Endothelial cell of umbilical vein (primary cell): ENCODE measurements around the gene FBXW11. TPM values are rescaled to one million over a fixed set of nuclear protein-coding genes. Genes with fewer than 3 reads are reported as not detected.

Experiments
- BruUV-seq: library from RNA; stranded (reverse); fragments of 400-500 nt; replicated peaks from 2 replicates; lab custom pipeline; 2021; lab: Mats Ljungman, UMichigan
- CTCF ChIA-PET: fragments of 300-600, 350-600 bp; sonication (Branson Sonifier 250); formaldehyde crosslinking; loops from one replicate; lab custom pipeline; 2021; ENCODE audit warnings: antibody characterized with exemption, inconsistent platforms; lab: Charles Lee
- POLR2A ChIA-PET: fragments of 300-600, 350-600 bp; sonication (Branson Sonifier 250); formaldehyde crosslinking; loops from one replicate; lab custom pipeline; 2021; ENCODE audit warnings: antibody characterized with exemption, inconsistent platforms; lab: Charles Lee
- DNase-seq: peaks from one replicate; pipeline ENCODE4 v3.0.0-alpha.2; 2011; ENCODE audit warnings: low read depth, low spot score
- FAIRE-seq: peaks from 2 replicates; lab custom pipeline; 2011; peaks lifted over from hg19 to GRCh38; lab: Jason Lieb, UNC
- H2AFZ ChIP-seq: 2 replicates; pipeline ENCODE4 v1.6.0; 2012; ENCODE audit warnings: low read depth, low read length, control low read depth, inconsistent platforms
- H3K27ac ChIP-seq: 2 replicates; pipeline ENCODE4 v1.5.1; 2011; ENCODE audit warnings: low read depth, mild to moderate bottlenecking, control low read depth, low read length, moderate library complexity; ENCODE audit not compliant: insufficient read depth
- H3K27me3 ChIP-seq, 2 experiments: 2 replicates each; pipeline versions ENCODE4 v1.6.0 to v1.6.1; 2011; ENCODE audit warnings: low read length in 2 of 2, mixed read lengths in 1 of 2; ENCODE audit not compliant: control insufficient read depth in 2 of 2, insufficient read depth in 2 of 2
- H3K36me3 ChIP-seq, 2 experiments: 2 replicates in 1 of 2; 3 replicates in 1 of 2; pipeline ENCODE4 v1.5.1; 2011; ENCODE audit warnings: low read length in 2 of 2, mild to moderate bottlenecking in 1 of 2, moderate library complexity in 1 of 2; ENCODE audit not compliant: control insufficient read depth in 2 of 2, insufficient read depth in 2 of 2; ENCODE audit errors: extremely low read depth in 1 of 2
- H3K4me1 ChIP-seq: 3 replicates; pipeline ENCODE4 v1.5.1; 2011; ENCODE audit warnings: mild to moderate bottlenecking, low read length; ENCODE audit not compliant: control insufficient read depth, insufficient read depth; ENCODE audit errors: extremely low read depth
- H3K4me2 ChIP-seq: 2 replicates; pipeline ENCODE4 v1.6.1; 2011; ENCODE audit warnings: low read length, control low read depth, mixed read lengths; ENCODE audit not compliant: insufficient read depth
- H3K4me3 ChIP-seq, 3 experiments: fragments of 200-600 bp in 1 of 3; sonication (generic), shearing (Covaris generic) in 1 of 3; replicated peaks in 1 of 3; 2 replicates each; pipeline ENCODE4 v1.5.1; 2011 to 2016; ENCODE audit warnings: control low read depth in 3 of 3, low read length in 3 of 3, mild to moderate bottlenecking in 2 of 3, inconsistent platforms in 1 of 3, low read depth in 1 of 3, moderate library complexity in 1 of 3; ENCODE audit not compliant: insufficient read depth in 1 of 3
- H3K79me2 ChIP-seq: 2 replicates; pipeline ENCODE4 v1.6.0; 2012; ENCODE audit warnings: low read length, inconsistent platforms; ENCODE audit not compliant: control insufficient read depth, insufficient read depth
- H3K9ac ChIP-seq: replicated peaks from 2 replicates; pipeline ENCODE3; 2011; ENCODE audit warnings: low read length, control low read depth; ENCODE audit not compliant: insufficient read depth; ENCODE audit errors: extremely low read depth
- H3K9me1 ChIP-seq: replicated peaks from 3 replicates; pipeline ENCODE4 v1.6.0; 2011; ENCODE audit warnings: mild to moderate bottlenecking, low read length; ENCODE audit not compliant: control insufficient read depth, insufficient read depth; ENCODE audit errors: extremely low read depth
- H3K9me3 ChIP-seq: replicated peaks from 2 replicates; pipeline ENCODE4 v1.5.1; 2012; ENCODE audit warnings: low read length, inconsistent platforms; ENCODE audit not compliant: control insufficient read depth, insufficient read depth
- H4K20me1 ChIP-seq: replicated peaks from 2 replicates; pipeline ENCODE3; 2011; ENCODE audit warnings: mild to moderate bottlenecking, low read length; ENCODE audit not compliant: control insufficient read depth, insufficient read depth; ENCODE audit errors: extremely low read depth
- EZH2 ChIP-seq: IDR thresholded peaks from 2 replicates; pipeline ENCODE4 v1.6.1; 2012; ENCODE audit warnings: borderline replicate concordance, low read depth, mild to moderate bottlenecking, moderate library complexity, low read length, inconsistent platforms; ENCODE audit not compliant: severe bottlenecking
- FOS ChIP-seq: IDR thresholded peaks from 2 replicates; pipeline ENCODE4 v1.6.1; 2011; ENCODE audit warnings: mild to moderate bottlenecking, low read length, moderate library complexity, borderline replicate concordance; ENCODE audit not compliant: insufficient read depth
- GATA2 ChIP-seq: IDR thresholded peaks from 2 replicates; pipeline ENCODE4 v1.7.0; 2011; ENCODE audit warnings: low read depth, mild to moderate bottlenecking, moderate library complexity, mixed read lengths, low read length; ENCODE audit not compliant: insufficient read length, insufficient read depth
- JUN ChIP-seq: IDR thresholded peaks from 2 replicates; pipeline ENCODE4 v1.6.1; 2011; ENCODE audit warnings: borderline replicate concordance, low read depth; ENCODE audit not compliant: insufficient read length, insufficient read depth
- MAX ChIP-seq: IDR thresholded peaks from 2 replicates; pipeline ENCODE4 v1.6.1; 2011; ENCODE audit not compliant: insufficient read depth, insufficient read length
- MYC ChIP-seq: IDR thresholded peaks from one replicate; pipeline ENCODE4 v1.6.1; 2011; ENCODE audit warnings: mild to moderate bottlenecking, low read depth, low read length
- POLR2A ChIP-seq: IDR thresholded peaks from 2 replicates; pipeline ENCODE4 v1.6.1; 2012; ENCODE audit warnings: low read depth, mild to moderate bottlenecking, control low read depth, low read length
- POLR2AphosphoS5 ChIP-seq: IDR thresholded peaks from 2 replicates; pipeline ENCODE4 v1.6.1; 2012; ENCODE audit warnings: low read depth, mild to moderate bottlenecking, control low read depth, low read length, moderate library complexity; ENCODE audit not compliant: insufficient read depth
- dilution Hi-C: fragments of 300-500 bp; cut with MboI; formaldehyde crosslinking; loops from one replicate; pipeline ENCODE4 v1.15.0; 2019; ENCODE audit warnings: low sequenced_read_pairs; ENCODE audit not compliant: extremely low pct_ligation_motif_present
- intact Hi-C: fragments of 100-400 bp; cut with micrococcal nuclease; formaldehyde crosslinking; loops from one replicate; pipeline ENCODE4 v1.10.0; 2022
- polyA plus RNA-seq, 4 experiments: library from polyadenylated mRNA; depleted of rRNA in 3 of 4; stranded (reverse) in 3 of 4; unstranded in 1 of 4; fragments of >200 nt; gene quantifications; 2 replicates each; pipeline versions ENCODE4 v1.2.1 to v1.2.3, GENCODE V29; 2011 to 2012; ENCODE audit warnings: missing spikeins in 1 of 4
- total RNA-seq: library from RNA; stranded (reverse); gene quantifications from 2 replicates; pipeline ENCODE4 v1.2.3, GENCODE V29; 2021
- TF ChIP-seq, protein P1 (sequence below), 2 donors: IDR thresholded peaks; 1 replicate in 1 of 2; 2 replicates in 1 of 2; pipeline ENCODE4 v1.5.1; 2011; ENCODE audit warnings: low read length in 2 of 2, mild to moderate bottlenecking in 2 of 2, moderate library complexity in 2 of 2, control low read depth in 1 of 2, inconsistent platforms in 1 of 2, low read depth in 1 of 2; ENCODE audit not compliant: insufficient read depth in 1 of 2; ENCODE audit errors: extremely low read depth in 1 of 2

FBXW11 gene
- total and polyA plus RNA-seq, 2 donors (not counting 3 experiments of a cell fraction or from before 2014, with no cell fraction given): 30.7 to 44.7 TPM

- DNase-seq (no peak), FAIRE-seq (no peak)
- no TSS peak for BruUV-seq
- no peaks in the 10 kb centered on the region for H4K20me1 ChIP-seq
- no peak for TF ChIP-seq POLR2AphosphoS5
- ChIA-PET CTCF (interaction anchor here (1.8 kb wide), 1 partner anchor 9 kb away, joined by 5 read pairs; no protein-coding TSS in a partner anchor), POLR2A (no interaction called here)
- H2AFZ ChIP-seq: no peak overlapping the region
- no peak overlapping the region for H3K4me2 ChIP-seq
- no peak overlapping the region for H3K9ac ChIP-seq
- intact Hi-C loops: no loop called here
- peaks cover 5 to 9% of the 10 kb centered on the region in 2 experiments for H3K36me3 ChIP-seq
- dilution Hi-C loops: no loop called here
- H3K4me1 ChIP-seq: peaks cover 13% of the 10 kb centered on the region
- no peak overlapping the region for H3K27ac ChIP-seq
- H3K9me1 ChIP-seq: no peaks in the 10 kb centered on the region
- H3K79me2 ChIP-seq: no peaks in the 10 kb centered on the region
- no peaks in the 10 kb centered on the region for H3K27me3 ChIP-seq
- no peak overlapping the region for H3K4me3 ChIP-seq
- no peaks in the 10 kb centered on the region for H3K9me3 ChIP-seq
Measured at GRCh38 chr5:171865471-171865870, 141.0 kb downstream of the FBXW11 start.

GRCh38 chr5:171863935-171864334, 142.5 kb downstream of the FBXW11 start:
- Histone ChIP-seq H3K79me2 (no peaks in the 10 kb centered on the region), H3K4me1 (peaks cover 7% of the 10 kb centered on the region), H3K4me2 (no peak overlapping the region), H2AFZ (no peak overlapping the region), H4K20me1 (no peaks in the 10 kb centered on the region), H3K27me3 (no peaks in the 10 kb centered on the region), H3K36me3 (peaks cover 5 to 6% of the 10 kb centered on the region in 2 experiments), H3K27ac (no peak overlapping the region), H3K9me1 (no peaks in the 10 kb centered on the region), H3K9ac (no peak overlapping the region), H3K4me3 (no peak overlapping the region), H3K9me3 (no peaks in the 10 kb centered on the region)
- BruUV-seq: no TSS peak
- dilution Hi-C loops (no loop called here), intact Hi-C loops (no loop called here)
- CTCF ChIA-PET: no interaction called here
- POLR2A ChIA-PET: no interaction called here
- FAIRE-seq (no peak), DNase-seq (no peak)
- TF ChIP-seq POLR2A (no peak), MAX (no peak), MYC (no peak), FOS (no peak), EZH2 (no peak), JUN (no peak), GATA2 (no peak), POLR2AphosphoS5 (no peak)
- TF ChIP-seq, protein P1, sequence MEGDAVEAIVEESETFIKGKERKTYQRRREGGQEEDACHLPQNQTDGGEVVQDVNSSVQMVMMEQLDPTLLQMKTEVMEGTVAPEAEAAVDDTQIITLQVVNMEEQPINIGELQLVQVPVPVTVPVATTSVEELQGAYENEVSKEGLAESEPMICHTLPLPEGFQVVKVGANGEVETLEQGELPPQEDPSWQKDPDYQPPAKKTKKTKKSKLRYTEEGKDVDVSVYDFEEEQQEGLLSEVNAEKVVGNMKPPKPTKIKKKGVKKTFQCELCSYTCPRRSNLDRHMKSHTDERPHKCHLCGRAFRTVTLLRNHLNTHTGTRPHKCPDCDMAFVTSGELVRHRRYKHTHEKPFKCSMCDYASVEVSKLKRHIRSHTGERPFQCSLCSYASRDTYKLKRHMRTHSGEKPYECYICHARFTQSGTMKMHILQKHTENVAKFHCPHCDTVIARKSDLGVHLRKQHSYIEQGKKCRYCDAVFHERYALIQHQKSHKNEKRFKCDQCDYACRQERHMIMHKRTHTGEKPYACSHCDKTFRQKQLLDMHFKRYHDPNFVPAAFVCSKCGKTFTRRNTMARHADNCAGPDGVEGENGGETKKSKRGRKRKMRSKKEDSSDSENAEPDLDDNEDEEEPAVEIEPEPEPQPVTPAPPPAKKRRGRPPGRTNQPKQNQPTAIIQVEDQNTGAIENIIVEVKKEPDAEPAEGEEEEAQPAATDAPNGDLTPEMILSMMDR (IDR thresholded peaks at IDR 0.05; ENCODE audit: extremely low read depth in 1 of 2, insufficient read depth in 1 of 2, low read depth in 1 of 2, low read length in 2 of 2): no peak
